Upper lobe of right lung (tissue), 1 donor: Measurements from ENCODE around the gene SNAP47. TPM values are rescaled to one million over a fixed set of nuclear protein-coding genes. Genes with fewer than 3 reads are reported as not detected.

Source experiments
- ATAC-seq: fragments of 200-7000 bp; cut with Tn5 transposase; one replicate; pipeline ENCODE4 v1.9.1; 2020; ENCODE audit warnings: mild to moderate bottlenecking, moderate library complexity
- DNase-seq: peaks from one replicate; pipeline ENCODE4 v3.0.0-alpha.2; 2020
- H3K27ac ChIP-seq: fragments of 200-600 bp; one replicate; pipeline ENCODE4 v1.8.0; 2022
- H3K27me3 ChIP-seq: fragments of 200-600 bp; one replicate; pipeline ENCODE4 v1.8.0; 2022; ENCODE audit warnings: mild to moderate bottlenecking
- H3K36me3 ChIP-seq: fragments of 200-600 bp; one replicate; pipeline ENCODE4 v1.8.0; 2022
- H3K4me1 ChIP-seq: fragments of 200-600 bp; one replicate; pipeline ENCODE4 v1.8.0; 2022
- H3K4me3 ChIP-seq: fragments of 200-600 bp; one replicate; pipeline ENCODE4 v1.8.0; 2022; ENCODE audit warnings: mild to moderate bottlenecking
- H3K9me3 ChIP-seq: fragments of 200-600 bp; one replicate; pipeline ENCODE4 v1.8.0; 2022
- CTCF ChIP-seq: fragments of 200-600 bp; IDR thresholded peaks from one replicate; pipeline ENCODE4 v1.8.0; 2022; ENCODE audit warnings: antibody characterized with exemption
- intact Hi-C: fragments of 100-400 bp; cut with DNase I; formaldehyde crosslinking; loops from one replicate; pipeline ENCODE4 v1.11.0; 2022
- total RNA-seq: library from RNA; stranded (reverse); fragmentation: NEBNext Ultra II Directional; extraction: Animal tissue kit (Norgen Biotek cat#: 25700); gene quantifications from one replicate; pipeline ENCODE4 v1.2.1, GENCODE V29; 2021
- donor health status: DM: no; HTN: yes; CAD: no; lungs with severe emphysema.

Gene SNAP47
- total RNA-seq, 1 donor from 2014 or later = 27.7 TPM

DNA sequence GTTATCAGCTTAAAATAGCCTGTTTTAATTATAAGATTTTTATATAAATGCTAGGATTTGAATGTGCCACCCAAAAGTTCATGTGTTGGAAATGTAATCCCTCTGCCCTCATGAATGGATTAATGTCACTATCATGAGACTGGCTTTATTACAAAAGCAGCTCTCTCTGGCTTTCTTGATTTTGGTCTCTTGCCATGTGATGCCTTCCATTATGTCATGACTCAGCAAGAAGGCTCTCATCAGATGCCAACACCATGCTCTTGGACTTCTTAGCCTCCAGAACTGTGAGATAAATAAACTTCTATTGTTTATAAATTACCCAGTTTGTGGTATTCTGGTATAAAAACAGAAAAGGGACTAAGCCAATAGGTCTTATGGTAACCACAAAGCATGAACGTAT lies 73.3 kb downstream of the SNAP47 start:
- DNase-seq (no peak), ATAC-seq (no peak)
- Histone ChIP-seq H3K27me3 (peaks cover 7% of the 10 kb centered on the region), H3K27ac (no peak overlapping the region), H3K4me1 (no peaks in the 10 kb centered on the region), H3K36me3 (no peaks in the 10 kb centered on the region), H3K4me3 (no peak overlapping the region), H3K9me3 (no peaks in the 10 kb centered on the region)
- intact Hi-C loops = no loop called here
- no peak for TF ChIP-seq CTCF

DNA sequence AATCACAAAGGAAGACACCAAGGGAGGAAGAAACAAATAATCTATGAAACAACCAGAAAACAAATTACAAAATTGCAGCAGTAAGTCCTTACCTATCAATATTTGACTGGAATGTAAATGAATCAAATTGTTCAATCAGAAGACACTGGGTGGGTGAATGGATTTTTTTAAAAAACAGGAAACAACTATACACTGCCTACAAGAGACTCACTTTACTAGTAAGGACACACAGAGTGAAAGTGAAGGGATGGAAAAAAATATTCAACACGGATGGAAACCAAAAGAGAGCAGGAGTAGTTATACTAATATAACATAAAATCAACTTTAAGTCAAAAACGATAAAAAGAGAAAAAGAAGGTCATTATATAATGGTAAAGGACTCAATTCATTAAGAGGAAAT lies 73.8 kb downstream of the SNAP47 start:
- intact Hi-C loops = no loop called here
- H3K36me3 ChIP-seq = no peaks in the 10 kb centered on the region
- TF ChIP-seq CTCF = no peak
- peaks cover 3% of the 10 kb centered on the region for H3K9me3 ChIP-seq
- ATAC-seq = no peak
- H3K4me1 ChIP-seq = no peaks in the 10 kb centered on the region
- no peak for DNase-seq
- H3K27me3 ChIP-seq = peaks cover 7% of the 10 kb centered on the region
- no peak overlapping the region for H3K27ac ChIP-seq
- H3K4me3 ChIP-seq = no peak overlapping the region

- intact Hi-C loops = no loop called here
- no peaks in the 10 kb centered on the region for H3K4me1 ChIP-seq
- H3K4me3 ChIP-seq = no peak overlapping the region
- no peaks in the 10 kb centered on the region for H3K36me3 ChIP-seq
- ATAC-seq (no peak), DNase-seq (no peak)
- H3K27ac ChIP-seq = no peak overlapping the region
- H3K27me3 ChIP-seq = no peaks in the 10 kb centered on the region
- TF ChIP-seq CTCF = no peak
- peaks cover 8% of the 10 kb centered on the region for H3K9me3 ChIP-seq
Observed at GRCh38 chr1:227813962-227814361, 78.7 kb downstream of the SNAP47 start.

DNA sequence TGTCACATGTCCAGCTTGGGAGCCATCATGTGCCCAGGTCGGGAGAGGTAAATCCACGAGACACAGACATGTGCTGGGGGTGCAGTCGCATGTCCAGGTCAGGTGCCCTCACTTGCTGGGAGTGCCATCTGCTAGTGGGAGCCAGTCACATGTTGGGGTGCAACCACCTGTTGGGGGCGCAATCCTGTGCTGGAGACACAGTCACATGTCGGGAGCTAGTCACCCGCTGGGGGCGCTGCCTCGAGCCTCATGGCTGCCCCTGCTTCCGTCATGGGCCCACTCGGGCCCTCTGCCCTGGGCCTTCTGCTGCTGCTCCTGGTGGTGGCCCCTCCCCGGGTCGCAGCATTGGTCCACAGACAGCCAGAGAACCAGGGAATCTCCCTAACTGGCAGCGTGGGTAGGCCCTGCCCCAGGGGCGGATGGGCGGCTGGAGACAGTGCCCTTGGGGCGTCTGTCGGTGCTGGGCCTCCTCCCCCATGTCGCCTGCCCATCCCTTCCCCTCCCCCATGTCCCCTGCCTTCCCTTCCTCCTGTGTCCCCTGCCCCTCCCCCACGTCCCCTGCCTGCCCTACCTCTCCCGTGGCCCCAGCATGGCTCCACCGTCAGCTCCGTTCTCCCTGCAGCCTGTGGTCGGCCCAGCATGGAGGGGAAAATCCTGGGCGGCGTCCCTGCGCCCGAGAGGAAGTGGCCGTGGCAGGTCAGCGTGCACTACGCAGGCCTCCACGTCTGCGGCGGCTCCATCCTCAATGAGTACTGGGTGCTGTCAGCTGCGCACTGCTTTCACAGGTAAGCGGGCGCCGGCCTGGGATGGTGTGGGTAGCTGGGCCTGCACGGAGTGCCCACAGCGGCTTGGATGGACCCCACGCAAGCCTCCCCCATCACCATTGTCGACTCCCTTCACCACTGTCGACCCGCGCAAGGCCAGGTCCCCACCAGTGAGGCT lies 80.5 kb downstream of the SNAP47 start, which contains the start of gene PRSS38:
Gene PRSS38, plus strand, starts transcription at position 208 of the 942 bp plus-strand sequence. Its CDS starts 42 bp downstream, at position 250.
- Histone ChIP-seq H3K27ac (no peak within 1 kb of the TSS), H3K9me3 (peaks cover 8% of the 10 kb centered on the region), H3K36me3 (no peaks in the 10 kb centered on the region), H3K4me3 (no peak within 1 kb of the TSS), H3K4me1 (no peaks in the 10 kb centered on the region), H3K27me3 (no peaks in the 10 kb centered on the region)
- TF ChIP-seq CTCF = no peak
- ATAC-seq (no peak), DNase-seq (no peak)
- intact Hi-C loops = no loop called here

GRCh38 chr1:227816750-227817446 lies 81.7 kb downstream of the SNAP47 start:
- intact Hi-C loops = no loop called here

More at GRCh38 chr1:227816750-227817446, 81.7 kb downstream of the SNAP47 start:
- peak; percentile 36 for ATAC-seq
- Histone ChIP-seq H3K4me1 (no peaks in the 10 kb centered on the region), H3K27ac (no peak overlapping the region), H3K4me3 (no peak overlapping the region), H3K9me3 (peaks cover 12% of the 10 kb centered on the region), H3K36me3 (no peaks in the 10 kb centered on the region), H3K27me3 (no peaks in the 10 kb centered on the region)
- DNase-seq = no peak
- TF ChIP-seq CTCF = no peak
